Measurements from ENCODE around the gene GRWD1. TPM values are rescaled to one million over a fixed set of nuclear protein-coding genes. Genes with fewer than 3 reads are reported as not detected.

Gene GRWD1
- total and polyA plus RNA-seq, 10 of the 15 experiments (the other 5 are each of a cell fraction or from before 2014, with no cell fraction given) = 1.4 to 103 (median 30.7) TPM

- TF ChIP-seq TBL1XR1 (IDR thresholded peaks at IDR 0.05; ENCODE audit: low read depth, low read length) (no peak), MLLT1 (IDR thresholded peaks at IDR 0.05) (no peak), HCFC1 (IDR thresholded peaks at IDR 0.05; ENCODE audit: low read length) (peak; percentile 98), ZBTB11 (CRISPR knock-in tag; IDR thresholded peaks at IDR 0.05) (no peak), SMC3 (IDR thresholded peaks at IDR 0.05; ENCODE audit: borderline replicate concordance, low read length) (no peak), TCF7 (IDR thresholded peaks at IDR 0.05; ENCODE audit: borderline replicate concordance) (no peak), CEBPZ (IDR thresholded peaks at IDR 0.05; ENCODE audit: low read depth, low read length) (no peak), DPF2 (IDR thresholded peaks at IDR 0.05) (no peak), FOXM1 (IDR thresholded peaks at IDR 0.05; ENCODE audit: low read depth, low read length) (no peak), ZSCAN29 (IDR thresholded peaks at IDR 0.05) (no peak)
Observed at GRCh38 chr19:48403606-48404005, 42.2 kb upstream of the GRWD1 start (continued).

All from GM12878 (cell line).